HepG2 (cell line): ENCODE measurements around the gene SH3GL1. TPM values are rescaled to one million over a fixed set of nuclear protein-coding genes. Genes with fewer than 3 reads are reported as not detected.

ENCODE experiments used
- DBP ChIP-seq: sonication (generic); formaldehyde crosslinking; IDR thresholded peaks from 2 replicates; pipeline ENCODE4 v1.4.0; 2020; ENCODE audit warnings: missing genetic modification reagents; ENCODE audit errors: not compliant biosample characterization
- GZF1 ChIP-seq: sonication (generic); formaldehyde crosslinking; IDR thresholded peaks from 2 replicates; pipeline ENCODE4 v1.5.1; 2020; ENCODE audit warnings: mild to moderate bottlenecking, missing genetic modification reagents
- HNF1A ChIP-seq, 2 experiments: sonication (generic) in 1 of 2; formaldehyde crosslinking in 1 of 2; IDR thresholded peaks; 2 replicates each; pipeline versions ENCODE4 v1.4.0 to v1.6.1; 2016 to 2020; ENCODE audit warnings: borderline replicate concordance in 1 of 2, low read depth in 1 of 2, mild to moderate bottlenecking in 1 of 2, missing genetic modification reagents in 1 of 2
- IRF9 ChIP-seq: sonication (generic); formaldehyde crosslinking; IDR thresholded peaks from 2 replicates; pipeline ENCODE4 v1.8.0; 2022; ENCODE audit warnings: missing genetic modification reagents, mild to moderate bottlenecking, borderline replicate concordance
- KDM3A ChIP-seq: IDR thresholded peaks from 2 replicates; pipeline ENCODE4 v1.6.1; 2018; ENCODE audit warnings: low read depth, missing compliant biosample characterization
- LRRFIP1 ChIP-seq: sonication (generic); formaldehyde crosslinking; conservative IDR thresholded peaks from 2 replicates; pipeline ENCODE4 v1.4.0; 2020; ENCODE audit warnings: missing genetic modification reagents
- RCOR2 ChIP-seq: IDR thresholded peaks from 2 replicates; pipeline ENCODE4 v1.6.1; 2016; ENCODE audit warnings: missing biosample characterization, missing genetic modification reagents
- SATB2 ChIP-seq: sonication (generic); formaldehyde crosslinking; IDR thresholded peaks from 2 replicates; pipeline ENCODE4 v1.5.0; 2020; ENCODE audit warnings: missing genetic modification reagents
- TBX3 ChIP-seq: fragments of 450-650 bp; IDR thresholded peaks from 2 replicates; pipeline ENCODE4 v1.6.1; 2017; ENCODE audit warnings: antibody characterized with exemption, mild to moderate bottlenecking, inconsistent platforms, borderline replicate concordance
- U2AF1 ChIP-seq: fragments of 200-400 bp; formaldehyde crosslinking; optimal IDR thresholded peaks from 2 replicates; pipeline ENCODE3; 2017; ENCODE audit warnings: mild to moderate bottlenecking, low read depth, low read length
- ZNF335 ChIP-seq: sonication (generic); formaldehyde crosslinking; IDR thresholded peaks from 2 replicates; pipeline ENCODE4 v1.4.0; 2020; ENCODE audit warnings: missing genetic modification reagents
- ZNF615 ChIP-seq: sonication (generic); formaldehyde crosslinking; IDR thresholded peaks from 2 replicates; pipeline ENCODE4 v1.5.0; 2020; ENCODE audit warnings: mild to moderate bottlenecking, missing genetic modification reagents, borderline replicate concordance
- ZNF740 ChIP-seq: sonication (generic); formaldehyde crosslinking; IDR thresholded peaks from 2 replicates; pipeline ENCODE4 v1.4.0; 2020; ENCODE audit warnings: missing genetic modification reagents
- ZNF784 ChIP-seq: sonication (generic); formaldehyde crosslinking; IDR thresholded peaks from 2 replicates; pipeline ENCODE4 v1.5.1; 2020; ENCODE audit warnings: missing genetic modification reagents, mild to moderate bottlenecking, borderline replicate concordance
- ZNF790 ChIP-seq: sonication (generic); formaldehyde crosslinking; IDR thresholded peaks from 2 replicates; pipeline ENCODE4 v1.8.0; 2022; ENCODE audit warnings: missing genetic modification reagents, mild to moderate bottlenecking, borderline replicate concordance
- ZNF800 ChIP-seq: sonication (generic); formaldehyde crosslinking; IDR thresholded peaks from 2 replicates; pipeline ENCODE4 v1.4.0; 2020; ENCODE audit warnings: missing genetic modification reagents
- polyA plus RNA-seq, 8 experiments: library from polyadenylated mRNA; depleted of rRNA in 3 of 8; stranded (reverse) in 7 of 8; unstranded in 1 of 8; fragments of >200 nt; fragmentation: Illumina TruSeq in 4 of 8; extraction: Trizol in 4 of 8; gene quantifications; 2 replicates each; pipeline versions ENCODE4 v1.2.1 to v1.2.3, GENCODE V29; 2011 to 2016; ENCODE audit warnings: low read depth in 4 of 8, missing spikeins in 1 of 8, mixed read lengths in 1 of 8; ENCODE audit not compliant: insufficient read depth in 1 of 8
- total RNA-seq, 5 experiments: library from RNA; depleted of rRNA; stranded (reverse); fragments of >200 nt; fragmentation: Illumina TruSeq; extraction: Trizol; gene quantifications; 2 replicates each; pipeline ENCODE4 v1.2.3, GENCODE V29; 2016; ENCODE audit warnings: low read depth in 1 of 5

The SH3GL1 gene
- total and polyA plus RNA-seq, 2 of the 13 experiments (the other 11 are each of a cell fraction or from before 2014, with no cell fraction given) = 33.0 to 45.1 TPM

GRCh38 chr19:4342615-4343369 lies 57.6 kb downstream of the SH3GL1 start (continued):
- TF ChIP-seq IRF9 (no peak; the same call in 1 of the 2 replicates), GZF1 (CRISPR knock-in tag) (no peak), LRRFIP1 (CRISPR knock-in tag) (no peak), ZNF615 (CRISPR knock-in tag) (no peak), ZNF784 (no peak), ZNF790 (no peak), TBX3 (no peak), ZNF740 (CRISPR knock-in tag) (no peak; the same call in 1 of the 2 replicates), KDM3A (CRISPR knock-in tag) (peak; percentile 90), U2AF1 (peak; percentile 32), SATB2 (no peak), HNF1A (IDR thresholded peaks at IDR 0.05; ENCODE audit: low read depth) (no peak), HNF1A (CRISPR knock-in tag; IDR thresholded peaks at IDR 0.05; ENCODE audit: borderline replicate concordance) (no peak), DBP (no peak), ZNF335 (CRISPR knock-in tag) (peak; percentile 78), RCOR2 (CRISPR knock-in tag) (no peak), ZNF800 (CRISPR knock-in tag) (no peak)
